Posterior cingulate gyrus (tissue), 11 donors: ENCODE results near the gene DOCK10.
A peak's percentile ranks its signal among the peaks of the same experiment; 100 is the strongest.

Experiments
- DNase-seq, 10 donors: peaks; one replicate each; pipeline versions ENCODE4 v3.0.0 to v3.0.0-alpha.2; 2020 to 2021; ENCODE audit warnings: mixed read lengths in 3 of 10
- intact Hi-C: fragments of 100-400 bp; cut with DNase I; formaldehyde crosslinking; loops from one replicate; pipeline ENCODE4 v1.15.1; 2023

The DOCK10 gene

DNA sequence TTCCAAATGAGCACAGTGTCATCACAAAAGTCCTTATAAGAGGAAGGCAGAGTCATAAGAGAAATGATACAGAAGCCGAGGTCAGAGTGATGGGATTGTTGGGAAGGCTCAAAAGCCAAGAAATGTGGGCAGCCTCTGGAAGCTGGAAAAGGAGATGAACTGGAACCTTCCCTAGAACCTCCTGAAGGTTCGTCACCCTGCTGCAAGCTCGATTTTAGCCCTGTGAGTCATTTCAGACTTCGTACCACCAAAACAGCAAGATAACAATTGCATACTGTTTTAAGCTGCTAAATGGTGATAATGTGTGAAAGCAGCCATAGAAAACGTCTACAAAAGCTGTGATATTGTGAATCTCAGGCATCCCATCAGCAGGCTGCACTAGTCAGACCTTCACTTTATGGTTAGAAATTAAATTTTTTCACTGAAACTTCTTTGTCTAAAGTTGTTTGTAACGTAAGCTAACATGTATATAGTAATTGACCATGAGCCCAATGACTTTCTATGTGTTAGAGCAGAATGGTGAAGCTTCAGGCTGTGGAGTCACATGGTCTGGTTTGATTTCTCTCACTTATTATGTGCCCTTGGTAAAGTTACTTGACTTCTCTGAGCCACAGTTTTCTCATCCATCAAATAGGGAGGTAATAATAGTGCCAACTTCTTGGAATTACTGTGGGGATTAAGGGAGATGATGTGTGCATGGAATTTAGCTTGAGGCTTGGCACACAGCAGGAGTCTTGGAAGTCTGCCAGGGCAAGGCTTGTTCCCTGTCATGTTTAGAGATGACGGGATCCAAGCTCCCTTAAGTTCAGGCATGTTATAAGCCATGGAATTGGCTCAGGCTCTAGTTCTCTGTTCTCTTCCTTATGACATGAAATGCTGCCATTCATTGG lies 194.1 kb downstream of the DOCK10 start:
- peak in 2 of 10 donors; percentile 37 to 52 for DNase-seq
- intact Hi-C loops, result no loop called here

DNA sequence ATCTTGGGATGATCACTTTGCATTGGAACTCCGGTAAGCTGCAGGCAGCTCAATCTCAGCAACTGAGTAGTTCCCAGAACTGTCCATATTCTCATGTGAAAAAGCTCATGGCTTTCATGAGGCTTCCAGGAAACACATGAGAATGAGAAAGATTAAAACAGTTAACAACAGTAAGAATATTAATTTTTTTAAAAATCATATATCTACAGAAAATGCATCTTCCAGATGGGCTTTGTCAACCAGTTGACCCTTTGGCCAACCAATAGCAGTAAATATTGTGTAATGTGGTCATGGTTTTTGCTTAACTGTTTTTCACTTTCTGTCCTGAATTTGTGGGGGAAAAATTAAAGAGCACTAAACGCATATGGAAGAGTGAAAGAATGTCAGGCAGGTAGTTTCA lies 194.9 kb downstream of the DOCK10 start:
- DNase-seq, result no peak
- intact Hi-C loops, result no loop called here

DNA sequence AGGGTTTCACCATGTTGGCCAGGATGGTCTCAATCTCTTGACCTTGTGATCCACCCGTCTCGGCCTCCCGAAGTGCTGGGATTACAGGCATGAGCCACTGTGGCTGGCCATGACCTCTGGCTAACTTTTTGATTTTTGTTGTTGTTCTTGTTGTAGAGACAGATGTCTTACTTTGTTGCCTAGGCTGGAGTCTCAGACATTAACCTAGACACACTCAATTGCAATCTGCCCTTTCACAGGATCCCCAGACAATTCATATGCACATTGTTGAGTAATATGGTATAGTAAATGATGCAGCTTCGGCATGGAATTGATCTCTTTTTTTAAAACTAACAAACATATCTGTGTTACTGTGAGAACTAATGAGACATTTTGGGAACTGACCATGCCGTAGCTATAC lies 195.6 kb downstream of the DOCK10 start:
- intact Hi-C loops, result no loop called here
- no peak for DNase-seq

DNA sequence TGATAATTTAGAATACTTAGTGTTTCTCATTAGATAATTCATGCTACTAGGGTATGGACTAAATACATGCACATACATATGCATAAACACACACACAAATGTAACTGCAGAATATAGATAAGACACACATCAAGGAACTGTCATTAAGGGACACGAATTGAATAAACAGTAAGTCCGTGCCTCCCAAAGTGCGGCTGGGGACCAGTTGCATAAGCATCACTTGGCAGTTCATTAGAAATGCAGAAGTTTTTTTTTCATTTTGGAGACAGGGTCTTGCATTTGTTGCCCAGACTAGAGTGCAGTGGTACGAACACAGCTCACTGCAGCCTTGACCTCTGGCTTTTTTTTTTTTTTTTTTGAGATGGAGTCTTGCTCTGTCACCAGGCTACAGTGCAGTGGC lies 196.1 kb downstream of the DOCK10 start:
- no peak for DNase-seq
- intact Hi-C loops, result no loop called here

DNA sequence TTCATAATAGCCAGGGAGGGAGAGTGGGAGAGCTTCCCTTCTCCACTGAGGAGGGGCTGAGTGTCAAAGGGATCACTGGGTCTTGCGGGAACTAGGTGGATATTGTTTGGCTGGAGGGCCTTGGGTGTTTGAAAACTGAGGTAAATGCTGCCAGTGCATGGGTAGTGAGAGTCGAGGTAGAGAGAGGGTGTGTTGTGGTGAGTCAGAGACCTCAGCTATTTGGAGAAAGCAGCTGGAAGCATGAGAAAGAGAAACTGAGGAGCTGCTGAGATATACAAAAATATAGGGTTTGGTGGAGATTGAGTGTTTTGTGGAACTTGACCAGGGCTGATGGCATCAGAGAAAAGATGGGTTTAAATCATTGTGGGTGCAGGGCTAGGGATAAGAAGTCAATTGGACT lies 199.1 kb downstream of the DOCK10 start:
- DNase-seq, result no peak
- intact Hi-C loops, result no loop called here

DNA sequence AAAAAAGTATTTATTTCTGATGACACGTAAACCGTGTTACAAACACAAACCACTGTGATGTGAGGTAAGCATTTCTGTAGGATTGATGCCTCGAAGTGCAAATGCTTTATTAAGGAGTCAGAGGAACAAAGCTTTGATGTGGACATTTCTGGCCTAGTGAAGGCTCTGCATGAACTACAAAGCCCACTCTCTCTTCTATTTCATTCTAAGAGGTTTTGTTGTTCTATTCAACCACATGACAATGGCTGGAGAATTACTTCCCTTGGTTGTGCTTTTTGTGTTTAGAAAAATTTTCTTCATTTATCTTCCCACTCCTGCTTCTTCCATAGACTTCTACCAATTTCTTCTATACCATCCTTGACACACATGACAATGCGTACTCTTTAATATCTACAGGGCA lies 200.4 kb downstream of the DOCK10 start:
- intact Hi-C loops, result no loop called here
- no peak for DNase-seq

DNA sequence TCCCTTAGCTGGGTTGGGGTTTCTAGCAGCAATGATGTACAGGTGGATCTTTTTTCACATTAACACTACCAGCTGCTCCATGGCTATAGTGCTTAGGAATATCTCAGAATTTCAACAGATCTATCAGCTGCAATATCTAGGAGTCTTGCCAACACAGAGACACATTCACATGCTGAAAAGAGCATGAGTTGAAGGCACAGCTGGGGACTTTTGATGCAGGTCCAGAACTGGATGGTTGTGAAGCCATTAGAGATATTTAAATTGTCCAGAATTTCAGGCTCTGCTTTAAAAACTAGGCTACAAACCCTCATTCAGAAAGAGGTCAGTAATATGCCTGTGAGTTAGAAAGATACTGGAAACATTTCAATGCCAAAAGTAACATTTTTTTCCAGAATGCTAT lies 203.9 kb downstream of the DOCK10 start:
- DNase-seq, result no peak
- intact Hi-C loops, result loop anchor here (10.0 kb wide), 1 partner anchor 166 kb away; no protein-coding TSS in a partner anchor

DNA sequence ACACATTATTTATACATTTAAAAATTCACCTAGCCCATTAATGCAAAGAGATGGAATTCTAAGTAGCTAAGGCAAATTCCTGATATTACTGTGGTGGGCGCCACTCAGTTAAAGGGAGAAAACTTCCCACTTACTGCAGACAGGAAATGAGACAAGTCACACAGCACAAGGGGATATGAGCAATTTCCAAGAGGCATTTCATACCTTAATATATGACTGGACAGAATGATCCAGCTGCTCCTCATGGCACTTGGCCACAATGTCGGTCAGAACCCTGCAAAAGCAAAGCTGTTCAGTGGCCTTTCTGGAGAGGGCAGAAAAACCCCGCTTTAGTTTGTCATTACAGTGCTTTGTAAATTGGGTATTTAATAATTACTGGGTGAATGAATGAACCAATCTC lies 204.7 kb downstream of the DOCK10 start:
- no peak for DNase-seq
- intact Hi-C loops, result loop anchor here (10.0 kb wide), 1 partner anchor 167 kb away; no protein-coding TSS in a partner anchor

DNA sequence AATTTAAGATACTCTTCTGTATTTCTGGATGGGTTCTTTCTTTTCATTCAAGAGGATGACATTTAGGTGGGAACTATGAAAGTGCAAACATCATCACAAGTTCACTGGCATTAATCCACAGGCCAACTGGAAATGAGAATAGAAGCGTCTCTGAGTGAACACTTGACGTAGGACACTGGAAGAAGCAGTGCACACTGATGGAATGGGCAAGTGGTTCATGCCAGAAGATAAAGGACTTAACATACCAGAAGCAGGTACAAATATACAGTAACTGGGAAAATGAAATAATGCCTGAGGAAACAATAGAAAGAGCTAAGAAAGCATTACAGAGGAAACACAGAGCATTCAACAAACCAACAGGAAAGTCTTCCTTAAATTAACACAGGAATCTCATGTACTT lies 205.2 kb downstream of the DOCK10 start:
- DNase-seq, result no peak
- intact Hi-C loops, result loop anchor here (10.0 kb wide), 1 partner anchor 168 kb away; no protein-coding TSS in a partner anchor

DNA sequence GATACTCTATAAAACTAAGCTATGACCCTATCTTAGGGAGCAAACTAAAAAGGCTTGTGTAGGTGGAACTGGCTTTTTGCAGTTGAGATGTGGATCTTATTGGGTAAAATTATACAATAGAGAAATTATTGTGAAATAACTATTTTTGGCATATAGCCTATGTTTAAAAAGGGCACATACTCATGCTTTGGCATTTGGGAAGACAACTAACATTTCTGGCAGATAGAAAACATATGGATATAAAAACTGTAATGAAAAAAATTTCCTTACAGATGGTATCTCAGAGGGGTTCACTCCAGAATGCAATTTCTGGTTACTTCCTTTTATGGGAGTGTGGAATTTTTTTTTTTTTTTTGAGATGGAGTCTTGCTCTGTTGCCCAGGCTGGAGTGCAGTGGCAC lies 206.0 kb downstream of the DOCK10 start:
- intact Hi-C loops, result loop anchor here (10.0 kb wide), 1 partner anchor 169 kb away; no protein-coding TSS in a partner anchor
- no peak for DNase-seq

DNA sequence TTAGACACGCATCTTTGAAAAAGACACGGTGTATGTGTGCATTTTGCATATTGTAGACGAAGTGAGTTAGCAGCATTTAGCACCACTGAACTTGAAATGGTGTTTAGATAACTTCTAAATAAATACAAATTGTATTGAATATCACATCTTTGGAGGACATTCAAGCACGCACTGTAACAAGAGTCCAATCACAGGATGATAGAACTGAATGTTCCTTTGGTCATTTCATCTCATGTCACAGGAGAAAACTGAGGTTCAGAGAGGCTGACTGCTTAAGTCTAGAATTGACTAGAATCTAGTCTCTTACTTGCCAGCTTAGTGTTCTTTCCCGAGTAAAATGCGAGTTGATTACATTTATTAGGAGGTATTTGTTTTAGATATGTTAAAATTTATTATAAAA lies 206.9 kb downstream of the DOCK10 start:
- intact Hi-C loops, result loop anchor here (10.0 kb wide), 1 partner anchor 169 kb away; no protein-coding TSS in a partner anchor

DNA sequence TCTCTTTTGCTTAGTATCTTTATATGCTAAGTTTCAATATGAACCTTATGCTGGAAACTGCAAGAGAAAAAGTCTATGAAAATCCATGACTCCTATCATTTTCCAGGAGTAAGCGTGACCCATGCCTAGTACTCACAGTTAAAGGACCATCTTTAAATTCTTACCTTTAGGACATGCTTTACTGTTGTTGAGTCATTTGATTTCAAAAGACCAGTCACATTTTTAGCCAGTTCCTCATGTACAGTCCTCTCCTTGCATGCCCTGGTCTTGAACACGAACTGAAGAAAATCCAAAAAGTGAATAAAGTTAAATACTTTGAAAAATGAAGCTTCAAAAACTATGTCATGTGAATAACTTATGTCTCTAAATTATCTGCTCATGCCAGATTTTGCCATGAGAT lies 208.3 kb downstream of the DOCK10 start:
- DNase-seq, result no peak
- intact Hi-C loops, result loop anchor here (10.0 kb wide), 1 partner anchor 171 kb away; no protein-coding TSS in a partner anchor

More for the DNA sequence above, 206.9 kb downstream of the DOCK10 start:
- DNase-seq, result no peak

DNA sequence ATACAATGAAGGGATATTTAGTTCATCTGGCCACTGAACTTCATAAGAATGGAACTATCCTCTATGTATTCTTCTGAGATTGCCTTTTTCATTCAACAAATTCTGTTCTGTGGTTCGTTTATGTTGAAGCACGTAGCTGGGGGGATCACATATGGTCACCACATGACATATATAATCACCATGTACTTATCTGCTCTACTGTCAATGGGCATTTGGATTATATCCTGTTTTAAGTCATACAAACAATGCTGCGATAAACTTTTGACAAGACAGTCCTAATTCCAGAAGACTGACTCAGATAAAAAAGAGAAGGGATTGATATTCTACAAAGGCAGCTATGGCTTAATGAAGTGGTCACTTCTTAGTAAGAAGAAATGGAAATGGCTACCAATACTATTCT lies 210.1 kb downstream of the DOCK10 start:
- intact Hi-C loops, result loop anchor here (10.0 kb wide), 1 partner anchor 173 kb away; no protein-coding TSS in a partner anchor

DNA sequence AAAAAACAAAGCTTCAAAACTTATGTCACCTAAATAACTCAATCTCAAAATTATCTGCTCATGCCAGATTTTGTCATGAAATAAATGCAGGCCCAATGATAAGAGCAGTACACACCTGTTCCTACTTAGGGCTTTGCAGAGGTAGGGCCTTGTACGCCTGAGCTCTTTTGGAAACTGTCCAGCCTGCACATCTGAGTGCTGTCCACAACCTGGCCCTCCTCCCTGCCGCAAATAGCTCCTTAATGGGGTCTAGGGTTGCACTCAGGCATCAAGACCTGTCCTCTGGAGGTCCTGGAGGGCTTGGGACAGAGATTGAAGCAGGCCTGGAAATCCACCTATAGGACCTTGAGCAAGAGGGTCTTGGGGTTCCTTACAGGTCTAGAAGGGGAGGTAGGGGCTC lies 210.7 kb downstream of the DOCK10 start:
- intact Hi-C loops, result loop anchor here (10.0 kb wide), 1 partner anchor 173 kb away; no protein-coding TSS in a partner anchor
- no peak for DNase-seq

More for the DNA sequence above, 210.1 kb downstream of the DOCK10 start:
- DNase-seq, result no peak

DNA sequence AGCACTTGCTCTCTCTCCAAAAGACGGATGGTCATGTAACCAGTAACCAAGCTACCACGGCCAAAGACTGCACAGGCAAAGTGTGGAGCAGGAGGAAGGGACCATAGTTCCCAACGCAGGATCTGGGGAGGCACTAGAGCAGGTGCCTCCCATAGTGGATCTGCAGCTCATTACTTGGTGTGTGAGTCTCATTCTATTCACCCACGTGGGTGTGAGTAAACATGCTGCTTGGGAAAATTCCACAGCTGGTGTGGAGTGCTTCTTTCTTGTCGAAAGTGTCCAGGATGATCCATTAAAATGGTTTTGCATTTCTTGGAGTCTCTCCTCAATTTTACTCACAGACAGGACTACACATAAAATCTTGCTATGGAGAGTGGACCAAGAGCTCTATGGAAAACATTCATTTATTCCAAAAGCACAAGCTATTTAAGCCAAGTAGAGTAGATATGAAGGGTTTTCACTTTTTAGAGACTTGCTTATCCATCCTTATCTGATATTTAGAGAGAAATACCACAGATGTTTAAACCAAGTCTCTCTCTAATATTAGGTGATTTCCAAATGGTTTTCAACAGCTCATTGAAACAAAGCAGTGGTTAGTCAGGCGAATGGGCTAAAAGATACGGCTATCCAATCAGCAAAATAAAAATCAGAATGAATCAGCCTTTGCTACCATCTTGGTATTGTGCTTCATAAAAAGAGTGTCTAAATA lies 221.8 kb downstream of the DOCK10 start:
- intact Hi-C loops, result no loop called here
- no peak for DNase-seq

DNA sequence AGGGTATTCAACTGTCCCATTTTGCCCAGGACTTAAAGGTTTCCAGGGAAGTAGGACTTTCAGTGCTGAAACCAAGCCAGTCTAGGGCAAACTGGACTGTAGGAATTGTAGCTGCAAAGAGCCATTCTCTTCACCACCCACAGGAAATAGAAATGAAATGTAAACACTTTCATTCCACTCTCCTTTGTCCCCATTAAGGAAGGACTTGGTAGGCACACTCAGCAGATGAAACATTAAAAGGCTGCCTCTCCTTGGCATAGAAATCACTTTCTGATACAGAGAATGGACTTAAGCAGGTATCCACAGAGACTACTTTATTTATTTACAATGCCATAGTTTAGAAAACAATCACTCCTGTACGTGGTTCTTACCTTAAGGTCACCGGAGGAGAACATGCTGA lies 223.2 kb downstream of the DOCK10 start:
- intact Hi-C loops, result no loop called here
- no peak for DNase-seq

DNA sequence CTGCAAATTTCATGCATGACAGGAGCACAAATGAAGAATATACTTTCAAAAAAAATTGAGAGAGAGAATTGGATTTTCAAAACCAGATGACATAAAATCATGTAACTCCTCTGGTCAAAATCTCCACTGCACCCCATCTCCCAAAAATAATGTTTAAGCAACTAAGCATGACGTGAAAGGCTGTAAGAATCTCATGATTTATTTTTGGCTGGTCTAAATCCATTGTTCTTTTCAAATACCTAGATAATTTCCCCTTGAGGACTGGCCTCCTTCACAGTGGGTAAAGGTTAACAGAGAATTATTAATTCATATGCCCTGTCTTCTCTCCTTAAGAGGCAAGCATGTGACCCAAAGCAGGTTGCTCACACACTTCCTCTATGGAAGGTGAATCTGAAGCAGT lies 224.6 kb downstream of the DOCK10 start:
- DNase-seq, result no peak
- intact Hi-C loops, result no loop called here

DNA sequence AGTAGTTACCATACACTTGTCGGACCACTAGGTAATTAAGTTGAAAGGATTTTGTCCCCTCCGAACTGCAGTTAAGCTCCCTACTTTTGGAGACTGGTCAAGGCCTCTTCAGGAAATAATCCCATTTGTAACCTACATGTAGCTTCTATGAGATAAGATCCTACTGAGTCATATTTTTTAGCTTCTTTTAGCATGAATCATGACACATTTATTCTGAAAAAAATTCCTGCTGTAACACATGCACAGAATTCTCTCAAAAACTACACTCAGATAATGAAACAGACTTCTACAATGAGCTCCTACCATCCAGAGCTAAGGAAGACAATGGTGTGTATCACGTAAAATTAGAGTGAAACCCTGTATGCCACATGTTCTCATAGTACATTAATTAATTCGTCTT lies 225.5 kb downstream of the DOCK10 start:
- intact Hi-C loops, result no loop called here
- no peak for DNase-seq

DNA sequence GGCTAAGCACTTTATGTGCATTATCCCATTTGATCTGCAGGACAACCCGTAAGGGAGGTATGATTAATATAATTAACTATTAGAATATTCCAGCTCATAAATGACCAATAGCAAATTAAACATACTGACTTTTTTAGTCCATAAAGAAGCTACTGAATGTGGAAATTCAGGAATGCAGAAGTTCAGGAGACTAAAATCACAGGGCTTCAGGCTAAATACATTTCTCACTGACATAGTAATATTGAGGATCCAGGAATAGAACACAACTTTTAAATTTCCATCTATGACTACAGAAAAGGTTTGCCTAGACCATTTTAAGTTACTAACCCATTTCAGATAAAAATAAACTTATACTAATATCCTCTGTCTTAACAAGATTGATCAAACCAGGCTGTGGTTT lies 228.7 kb downstream of the DOCK10 start:
- intact Hi-C loops, result no loop called here
- no peak for DNase-seq

DNA sequence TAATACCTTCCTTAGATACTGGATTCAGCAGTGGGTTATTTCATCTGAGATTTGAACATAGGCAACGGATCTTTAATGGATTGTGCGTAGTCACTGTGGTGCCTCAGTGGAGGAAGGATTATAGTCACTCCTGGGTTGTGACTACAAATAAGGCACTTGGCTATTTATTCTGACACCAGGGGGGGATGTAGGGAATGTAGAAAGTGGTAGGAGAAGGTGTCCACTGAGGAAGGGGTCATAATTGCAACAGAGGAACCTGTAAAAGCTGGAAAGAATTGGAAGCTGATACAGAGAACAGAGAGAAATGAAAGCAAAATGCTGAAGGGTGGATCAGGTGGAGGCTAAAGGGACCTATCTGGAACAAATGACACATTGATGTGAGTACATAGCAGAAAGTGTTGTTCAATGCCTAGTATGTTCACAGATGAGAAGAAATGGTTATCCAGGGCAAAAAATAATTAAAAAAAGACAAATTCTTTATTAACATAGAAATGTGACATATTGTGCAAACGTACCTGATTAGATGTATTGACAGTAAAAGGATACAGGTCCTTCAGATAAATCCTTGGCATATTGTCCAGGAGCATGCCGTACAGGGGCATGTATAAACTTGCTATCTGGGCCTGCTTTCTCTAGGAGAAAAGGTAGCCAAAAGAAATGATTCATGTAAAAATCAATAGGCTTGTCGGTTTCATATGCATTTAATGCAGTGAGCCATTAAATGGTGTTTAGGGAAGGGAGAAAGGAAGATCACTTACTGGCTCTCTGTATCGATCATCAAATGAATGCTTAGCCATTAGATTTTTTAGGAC lies 234.9 kb downstream of the DOCK10 start:
- intact Hi-C loops, result no loop called here
- no peak for DNase-seq

DNA sequence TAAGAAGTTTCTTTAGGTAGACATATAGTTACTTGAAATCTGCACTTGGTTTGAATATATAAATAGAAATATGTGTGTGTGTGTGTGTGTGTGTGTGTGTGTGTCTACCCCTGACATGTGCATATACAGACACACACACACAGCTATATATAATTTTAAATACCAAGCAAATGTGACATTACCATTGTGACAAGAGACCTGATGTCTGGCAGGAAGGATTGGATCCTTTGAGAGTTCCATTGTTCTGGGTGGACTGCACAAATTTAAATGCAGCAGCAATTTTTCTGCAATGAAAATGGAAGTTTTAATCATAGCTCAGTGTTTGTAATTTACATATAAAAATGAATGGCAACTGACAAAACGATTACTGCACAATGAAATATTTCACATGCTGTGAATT lies 238.3 kb downstream of the DOCK10 start:
- intact Hi-C loops, result no loop called here
- DNase-seq, result no peak
